ENCODE measurements around the gene HSPB7. TPM values are rescaled to one million over a fixed set of nuclear protein-coding genes. Genes with fewer than 3 reads are reported as not detected.
A peak's percentile ranks its signal among the peaks of the same experiment; 100 is the strongest.
"Not testable (repeated sequence)": the region's sequence is repeated elsewhere in the genome, so short reads cannot be mapped to it uniquely, and the experiment has no call there.

Gene HSPB7
- total RNA-seq, 2 donors from 2014 or later = 11.4 to 20.4 TPM

GRCh38 chr1:16048573-16049189, 30.8 kb upstream of the HSPB7 start:
- no peak overlapping the region for H3K27ac ChIP-seq
- intact Hi-C loops (cut with DNase I) = loop anchor here (5.0 kb wide), 1 partner anchor 236 kb away; no protein-coding TSS in a partner anchor
- no peaks in the 10 kb centered on the region for H3K36me3 ChIP-seq
- no peaks in the 10 kb centered on the region for H3K4me1 ChIP-seq (replicated peaks)
- peak; percentile 41 for DNase-seq (ENCODE audit: low spot score)
- TF ChIP-seq POLR2AphosphoS5 (IDR thresholded peaks at IDR 0.05) (peak; percentile 5), POLR2A (IDR thresholded peaks at IDR 0.05) (no peak)
- no peaks in the 10 kb centered on the region for H3K9me3 ChIP-seq
- H3K27me3 ChIP-seq (replicated peaks; ENCODE audit: insufficient read depth) = no peaks in the 10 kb centered on the region
- WGBS = 4% methylated on average over 23 of the region's 25 CpGs
- peak overlapping the region; percentile 21 to 32 for H3K4me3 ChIP-seq

GRCh38 chr1:16047791-16048475, 30.1 kb upstream of the HSPB7 start:
- Histone ChIP-seq H3K9me3 (no peaks in the 10 kb centered on the region), H3K36me3 (no peaks in the 10 kb centered on the region), H3K27me3 (replicated peaks; ENCODE audit: insufficient read depth) (no peaks in the 10 kb centered on the region), H3K4me3 (no peak overlapping the region), H3K4me1 (replicated peaks) (no peaks in the 10 kb centered on the region), H3K27ac (no peak overlapping the region)
- intact Hi-C loops (cut with DNase I) = loop anchor here (5.0 kb wide), 1 partner anchor 236 kb away; no protein-coding TSS in a partner anchor
- 90% methylated on average over 12 of the region's 19 CpGs for WGBS
- TF ChIP-seq CTCF (IDR thresholded peaks at IDR 0.05) = no peak
- TF ChIP-seq POLR2AphosphoS5 (IDR thresholded peaks at IDR 0.05) = no peak
- no peak for TF ChIP-seq POLR2A (IDR thresholded peaks at IDR 0.05)
- no peak for DNase-seq (ENCODE audit: low spot score)

GRCh38 chr1:16046842-16047241, 29.0 kb upstream of the HSPB7 start:
- 65% methylated on average over 7 of the region's 7 CpGs for WGBS
- H3K27me3 ChIP-seq (replicated peaks; ENCODE audit: insufficient read depth) = no peaks in the 10 kb centered on the region
- no peaks in the 10 kb centered on the region for H3K36me3 ChIP-seq
- no peaks in the 10 kb centered on the region for H3K9me3 ChIP-seq
- no peak overlapping the region for H3K4me3 ChIP-seq
- no peak for DNase-seq (ENCODE audit: low spot score)
- H3K27ac ChIP-seq = no peak overlapping the region
- TF ChIP-seq CTCF (IDR thresholded peaks at IDR 0.05) = no peak
- no peak for TF ChIP-seq POLR2A (IDR thresholded peaks at IDR 0.05)
- no peaks in the 10 kb centered on the region for H3K4me1 ChIP-seq (replicated peaks)
- intact Hi-C loops (cut with DNase I) = loop anchor here (5.0 kb wide), 1 partner anchor 235 kb away; no protein-coding TSS in a partner anchor

DNA sequence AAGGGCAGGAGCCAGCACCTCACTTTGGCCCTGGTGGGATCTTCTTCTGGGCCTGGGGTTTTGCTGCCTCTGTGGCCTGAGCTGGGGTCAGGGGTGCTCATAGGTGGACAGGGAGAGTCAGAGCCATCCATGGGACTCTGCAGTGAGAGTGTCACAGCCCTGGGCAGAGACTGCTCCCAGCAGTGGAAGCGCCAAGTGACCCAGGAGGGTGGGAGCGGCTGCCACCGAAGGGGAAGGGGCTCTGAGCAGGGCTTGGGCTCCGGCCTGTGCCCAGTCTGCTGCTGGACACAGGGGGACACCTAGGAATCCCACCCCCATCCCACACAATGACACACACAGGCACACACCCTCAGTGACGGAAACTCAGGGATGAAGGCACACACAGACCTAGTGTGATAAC, 26.1 kb upstream of the HSPB7 start:
- H3K9me3 ChIP-seq = no peaks in the 10 kb centered on the region
- no peaks in the 10 kb centered on the region for H3K36me3 ChIP-seq
- no peak for DNase-seq (ENCODE audit: low spot score)
- H3K27ac ChIP-seq = no peak overlapping the region
- no peaks in the 10 kb centered on the region for H3K27me3 ChIP-seq (replicated peaks; ENCODE audit: insufficient read depth)
- TF ChIP-seq POLR2AphosphoS5 (IDR thresholded peaks at IDR 0.05) (no peak), POLR2A (IDR thresholded peaks at IDR 0.05) (no peak), CTCF (IDR thresholded peaks at IDR 0.05) (no peak)
- 81% methylated on average over 4 of the region's 5 CpGs for WGBS
- intact Hi-C loops (cut with DNase I) = no loop called here
- no peak overlapping the region for H3K4me3 ChIP-seq
- no peaks in the 10 kb centered on the region for H3K4me1 ChIP-seq (replicated peaks)

GRCh38 chr1:16043521-16043920, 25.7 kb upstream of the HSPB7 start, which contains the start of gene CLCNKB:
Gene CLCNKB (plus strand): TSS chr1:16043782. CDS start chr1:16044493, 711 bp downstream.
- DNase-seq (ENCODE audit: low spot score) = no peak
- H3K36me3 ChIP-seq = no peaks in the 10 kb centered on the region
- WGBS = 51% methylated on average over 7 of the region's 7 CpGs
- H3K9me3 ChIP-seq = no peaks in the 10 kb centered on the region
- no peaks in the 10 kb centered on the region for H3K4me1 ChIP-seq (replicated peaks)
- H3K27me3 ChIP-seq (replicated peaks; ENCODE audit: insufficient read depth) = no peaks in the 10 kb centered on the region
- no peak for TF ChIP-seq POLR2A (IDR thresholded peaks at IDR 0.05)
- TF ChIP-seq POLR2AphosphoS5 (IDR thresholded peaks at IDR 0.05) = peak; percentile 35
- no peak for TF ChIP-seq CTCF (IDR thresholded peaks at IDR 0.05)
- H3K4me3 ChIP-seq = no peak within 1 kb of the TSS
- intact Hi-C loops (cut with DNase I) = no loop called here
- H3K27ac ChIP-seq = no peak within 1 kb of the TSS

GRCh38 chr1:16042654-16043053, 24.8 kb upstream of the HSPB7 start:
- H3K27ac ChIP-seq; intact Hi-C loops (cut with DNase I): not testable (repeated sequence)
- whole genome bisulfite sequencing = 100% methylated on average over 6 of the region's 9 CpGs

More at GRCh38 chr1:16042654-16043053, 24.8 kb upstream of the HSPB7 start:
- not testable (repeated sequence) for H3K4me1 ChIP-seq (replicated peaks); H3K27me3 ChIP-seq (replicated peaks; ENCODE audit: insufficient read depth); H3K9me3 ChIP-seq; DNase-seq (ENCODE audit: low spot score); H3K36me3 ChIP-seq; H3K4me3 ChIP-seq

Data from prostate gland (tissue), 2 donors.